Stimulated activated CD4-positive, alpha-beta T cell treated with anti-CD3 and anti-CD28 coated beads, Interleukin-15, amount 100 ng/mL, for 1 hour (primary cell): ENCODE data around the gene METAP2.
"Not testable (repeated sequence)": the region's sequence is repeated elsewhere in the genome, so short reads cannot be mapped to it uniquely, and the experiment has no call there.

Experiments used
- DNase-seq, 2 donors: peaks; one replicate each; pipeline ENCODE4 v3.0.0-alpha.2; 2020; ENCODE audit warnings: low read depth in 1 of 2, low spot score in 1 of 2

METAP2 gene

DNA sequence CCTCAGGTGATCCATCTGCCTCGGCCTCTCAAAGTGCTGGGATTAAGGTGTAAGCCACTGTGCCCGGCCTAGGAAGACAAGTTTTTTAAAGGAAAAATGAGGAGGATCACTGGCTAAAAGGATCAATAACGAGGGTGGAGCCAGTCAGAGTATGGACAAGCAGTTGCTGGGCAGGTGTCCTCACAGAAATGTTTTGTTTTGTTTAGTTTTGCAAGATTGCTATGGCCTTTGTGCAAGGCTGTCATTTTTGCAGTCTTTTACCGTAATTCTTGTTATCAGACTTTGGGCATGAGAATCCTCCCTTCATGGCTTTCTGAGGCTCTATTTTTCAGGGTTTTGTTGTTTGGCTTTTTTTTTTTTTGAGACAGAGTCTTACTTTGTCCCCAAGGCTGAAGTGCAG is 11.9 kb upstream of the METAP2 start:
- no peak for DNase-seq

DNA sequence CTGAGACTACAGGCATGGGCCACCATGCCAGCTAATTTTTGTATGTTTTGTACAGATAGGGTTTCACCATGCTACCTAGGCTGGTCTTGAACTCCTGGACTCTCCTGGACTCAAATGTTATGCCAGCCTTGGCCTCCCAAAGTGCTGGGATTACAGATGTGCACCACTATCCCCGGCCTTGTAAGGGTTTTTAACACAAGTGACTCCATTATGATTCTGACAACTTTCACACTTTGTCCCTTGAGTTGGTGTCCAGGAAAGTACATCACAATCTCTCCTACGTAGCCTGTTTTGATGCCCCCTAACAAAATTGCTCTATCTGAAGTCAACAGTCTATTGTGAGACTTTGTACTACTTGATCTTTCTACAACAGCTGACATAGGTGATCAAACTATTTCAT is 11.4 kb upstream of the METAP2 start:
- DNase-seq: no peak

DNA sequence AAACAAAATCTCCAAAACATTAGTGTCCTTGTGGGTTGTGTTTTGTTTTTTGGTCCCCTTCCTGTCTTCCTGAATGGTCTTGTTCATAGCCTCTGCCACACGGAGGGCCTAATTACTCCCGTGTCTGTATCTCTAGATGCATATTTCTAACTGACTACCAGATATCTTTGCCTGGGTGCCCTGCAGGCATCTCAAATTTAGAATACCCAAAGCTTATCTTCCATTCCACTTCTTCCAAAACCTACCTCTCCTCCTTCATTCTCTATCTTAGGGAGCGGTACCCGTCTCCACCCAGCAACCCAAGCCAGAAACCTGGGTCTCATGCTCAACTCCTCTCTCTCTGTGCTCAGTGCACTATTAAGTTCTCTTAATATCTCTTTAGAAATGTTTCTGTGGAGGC is 10.9 kb upstream of the METAP2 start:
- no peak for DNase-seq

DNA sequence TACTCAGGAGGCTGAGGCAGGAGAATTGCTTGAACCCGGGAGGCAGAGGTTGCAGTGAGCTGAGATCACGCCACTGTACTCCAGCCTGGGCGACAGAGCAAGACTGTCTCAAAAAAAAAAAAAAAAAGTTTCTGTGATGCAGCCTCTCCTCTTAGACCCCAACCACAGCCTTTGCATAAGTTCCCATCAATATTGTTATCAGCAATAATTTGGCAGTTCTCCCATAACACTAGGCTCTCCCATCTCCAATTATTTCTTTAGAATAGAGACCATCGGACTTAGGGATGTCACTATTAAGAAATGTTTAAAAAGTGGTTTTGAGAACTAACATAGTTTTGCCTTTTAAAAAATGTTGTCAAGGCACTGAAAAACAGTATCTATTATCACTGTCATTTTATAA is 10.2 kb upstream of the METAP2 start:
- not testable (repeated sequence) for DNase-seq

DNA sequence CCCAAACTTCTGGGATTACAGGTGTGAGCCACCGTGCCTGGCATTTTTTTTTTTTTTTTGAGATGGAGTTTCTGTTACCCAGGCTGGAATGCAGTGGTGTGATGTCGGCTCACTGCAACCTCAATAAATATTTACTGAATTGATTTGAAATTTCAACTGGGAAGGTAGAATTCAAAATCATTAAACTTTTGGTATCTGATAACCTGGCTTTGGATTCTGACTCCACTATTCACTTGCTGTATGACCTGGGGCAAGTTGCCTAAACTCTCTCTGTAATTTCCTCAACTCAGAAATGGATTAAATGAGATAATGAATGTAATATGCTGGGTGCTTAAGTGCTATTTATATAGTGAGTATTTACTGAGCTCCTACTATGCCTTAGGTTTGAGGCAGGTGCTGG is 8.7 kb upstream of the METAP2 start:
- DNase-seq: no peak

DNA sequence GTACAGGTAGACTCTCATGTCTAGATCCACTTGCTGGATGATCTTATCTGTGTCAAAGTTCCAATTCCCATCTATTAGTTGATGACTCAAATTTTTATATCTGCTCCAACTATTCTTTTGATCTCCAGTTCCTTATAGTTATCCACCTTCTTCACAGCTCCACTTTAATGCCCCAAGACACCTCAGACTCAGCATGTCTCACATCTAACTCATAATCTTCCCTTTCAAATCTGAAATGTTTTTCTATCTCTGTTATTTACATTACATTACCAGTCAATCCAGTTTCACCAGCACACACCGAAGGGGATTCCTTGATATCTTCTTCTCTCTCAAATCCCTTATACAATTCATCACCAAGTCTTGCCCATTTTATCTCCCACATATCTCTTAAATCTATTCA is 3.7 kb upstream of the METAP2 start:
- DNase-seq: no peak

DNA sequence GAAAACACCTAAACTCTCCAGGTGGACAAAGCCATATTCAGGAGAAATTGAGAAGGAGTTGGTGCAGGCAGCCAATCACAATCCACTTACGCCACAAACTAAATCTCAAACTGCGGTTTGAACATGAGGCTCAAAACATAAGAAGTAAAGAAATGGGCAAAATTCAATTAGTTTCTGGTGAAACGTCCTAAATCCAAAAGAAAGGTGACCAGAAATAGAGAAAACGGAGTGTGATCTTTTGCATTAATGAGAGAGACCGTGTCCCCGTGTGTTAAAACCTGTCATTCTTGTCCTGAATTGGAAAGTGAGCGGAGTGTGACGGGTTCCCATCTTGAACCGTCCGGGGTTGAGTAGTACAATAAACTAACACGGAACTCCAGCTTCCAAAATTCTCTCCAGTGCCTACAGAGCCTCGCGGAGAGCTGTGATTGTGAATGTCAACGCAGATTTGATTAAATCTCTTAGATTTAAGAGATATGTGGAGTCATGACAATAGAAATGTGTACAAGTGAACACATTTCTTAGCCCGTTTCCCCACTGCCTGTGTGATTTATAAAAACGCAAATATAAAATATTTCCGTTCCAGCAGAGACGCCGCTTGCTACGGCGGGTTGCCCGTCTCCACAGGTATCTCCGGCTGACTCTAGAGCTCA is 595 bp upstream of the METAP2 start:
- peak in 1 of 2 donors; percentile 8 for DNase-seq

DNA sequence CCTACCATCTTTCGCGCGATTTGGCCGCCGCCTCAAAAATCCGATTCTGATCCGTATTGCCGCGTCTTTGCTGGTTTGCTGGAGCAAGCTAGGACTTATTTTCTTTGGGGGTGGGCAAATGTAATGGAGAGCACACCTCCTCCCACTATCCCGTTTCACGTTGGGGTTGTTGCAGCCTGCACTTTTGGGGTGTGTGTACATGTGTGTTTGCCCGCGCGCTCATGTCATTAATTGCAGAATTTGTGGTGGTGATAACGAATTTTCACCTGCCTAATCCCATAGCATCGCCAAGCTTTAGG is 657 bp downstream of the METAP2 start:
- DNase-seq: no peak

DNA sequence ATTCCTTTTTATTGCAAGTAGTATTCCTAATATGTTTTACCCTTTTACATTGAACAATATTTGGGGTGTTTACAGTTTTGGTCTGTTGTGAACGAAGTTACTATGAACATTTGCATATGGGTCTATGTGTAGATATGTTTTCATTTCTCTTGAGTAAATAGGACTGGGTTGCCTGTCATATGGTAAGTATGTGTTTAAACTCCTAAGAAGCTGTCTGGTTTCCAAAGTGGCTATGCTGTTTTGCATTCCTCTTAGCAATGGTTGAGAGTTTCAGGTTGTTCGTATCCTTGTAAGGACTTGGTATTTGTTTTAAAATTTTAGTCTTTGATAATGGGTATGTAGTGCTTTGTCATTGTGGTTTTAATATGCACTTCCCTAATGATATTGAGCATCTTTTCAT is 6.3 kb downstream of the METAP2 start:
- no peak for DNase-seq

DNA sequence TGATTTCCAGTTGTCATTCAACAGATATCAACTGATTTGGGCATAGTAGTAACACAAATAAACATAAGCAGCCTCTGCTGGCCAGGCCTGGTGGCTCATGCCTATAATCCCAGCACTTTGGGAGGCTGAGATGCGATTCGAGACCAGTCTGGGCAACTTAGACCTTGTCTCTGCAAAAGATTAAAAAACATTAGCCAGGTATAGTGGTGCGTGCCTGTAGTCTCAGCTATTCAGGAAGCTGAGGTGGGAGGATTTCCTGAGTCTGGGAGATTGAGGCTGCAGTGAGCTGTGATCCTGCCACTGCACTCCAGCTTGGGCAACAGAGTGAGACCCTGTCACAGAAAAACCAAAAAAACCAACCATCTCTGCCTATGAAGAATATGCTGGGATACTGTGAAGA is 7.1 kb downstream of the METAP2 start:
- DNase-seq: no peak

DNA sequence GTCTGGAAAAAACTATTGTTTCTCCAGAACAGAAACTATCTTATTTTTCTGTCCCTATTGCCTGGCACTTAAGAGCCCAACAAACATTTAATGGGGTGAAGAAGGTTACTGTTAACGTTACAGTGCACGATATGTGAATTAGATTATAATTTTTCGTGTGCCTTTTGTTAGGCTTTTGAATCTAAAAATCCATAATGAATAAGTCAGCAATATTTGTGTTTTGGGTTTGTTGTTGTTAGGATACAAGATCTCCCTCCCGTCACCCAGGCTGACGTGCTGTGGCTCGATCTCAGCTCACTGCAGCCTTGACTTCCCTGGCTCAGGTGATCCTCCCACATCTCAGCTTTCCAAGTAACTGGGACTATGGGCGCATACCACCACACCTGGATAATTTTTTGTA is 7.9 kb downstream of the METAP2 start:
- no peak for DNase-seq

DNA sequence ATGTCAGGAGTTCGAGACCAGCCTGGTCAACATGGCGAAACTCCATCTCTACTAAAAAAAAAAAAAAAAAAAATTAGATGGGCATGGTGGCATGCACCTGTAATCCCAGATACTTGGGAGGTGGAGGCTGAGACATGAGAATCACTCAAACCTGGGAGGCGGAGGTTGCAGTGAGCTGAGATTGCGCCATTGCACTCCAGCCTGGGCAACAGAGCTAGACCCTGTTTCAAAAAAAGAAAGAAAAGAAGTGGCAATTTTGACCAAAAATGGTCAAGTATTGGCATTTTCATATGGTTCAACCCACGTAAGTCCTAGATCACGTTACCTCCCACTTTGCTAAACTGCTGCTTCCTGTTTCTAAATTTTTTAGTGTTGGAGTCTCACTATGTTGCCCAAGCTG is 8.6 kb downstream of the METAP2 start:
- DNase-seq: not testable (repeated sequence)

DNA sequence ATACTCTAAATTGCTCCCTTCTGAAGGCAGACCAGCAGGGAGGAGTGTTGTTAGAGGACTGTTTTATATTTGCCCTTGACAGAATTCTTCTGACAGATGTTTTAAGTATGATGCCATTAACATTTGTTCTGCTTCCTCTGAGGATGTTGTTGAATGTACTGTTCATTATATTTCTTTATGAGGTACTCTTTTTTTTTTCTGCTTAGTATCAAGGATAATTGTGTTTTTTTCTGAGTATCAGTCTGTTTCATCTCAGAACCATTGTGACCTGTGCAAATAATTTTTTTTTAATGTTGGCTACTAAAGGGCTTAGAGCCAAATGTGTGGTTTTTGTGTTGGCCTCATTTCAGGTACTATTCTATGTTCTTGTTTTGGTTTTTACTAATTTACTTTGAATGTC is 10.6 kb downstream of the METAP2 start:
- DNase-seq: no peak

DNA sequence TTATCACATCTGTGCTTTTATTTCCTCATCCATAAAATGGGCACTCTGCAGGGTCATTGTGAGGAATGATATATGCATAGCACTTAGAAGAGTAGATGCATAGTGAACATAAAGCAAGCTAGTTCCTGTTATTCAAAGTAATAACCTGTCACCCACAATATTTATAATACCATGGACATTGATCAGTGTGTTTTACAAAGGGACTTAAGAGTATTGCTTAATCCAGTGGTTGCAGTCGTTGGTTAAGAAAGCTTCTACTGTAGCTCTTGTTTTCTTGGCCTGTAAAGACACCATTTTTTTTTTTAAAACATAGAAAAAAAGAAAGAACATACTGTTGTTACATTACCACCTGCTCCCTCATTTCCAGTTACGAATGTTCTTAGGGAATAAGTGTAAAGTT is 13.1 kb downstream of the METAP2 start:
- no peak for DNase-seq

DNA sequence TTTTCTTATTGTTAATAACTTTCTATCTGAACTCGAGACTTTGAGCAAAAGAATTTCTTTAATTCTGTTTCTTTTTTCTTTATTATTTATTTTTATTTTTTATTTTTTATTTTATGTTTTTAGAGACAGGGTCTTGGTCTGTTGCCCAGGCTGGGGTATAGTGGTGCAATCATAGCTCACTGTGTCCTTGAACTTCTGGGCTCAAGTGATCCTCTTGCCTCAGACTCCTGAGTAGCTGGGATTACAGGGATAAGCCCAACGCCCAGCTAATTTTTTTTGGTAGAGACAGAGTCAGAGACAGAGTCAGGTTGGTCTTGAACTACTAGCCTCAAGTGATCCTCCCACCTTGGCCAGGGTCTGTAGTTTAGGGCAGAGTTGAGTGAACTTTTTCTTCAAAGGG is 18.5 kb downstream of the METAP2 start:
- no peak for DNase-seq

DNA sequence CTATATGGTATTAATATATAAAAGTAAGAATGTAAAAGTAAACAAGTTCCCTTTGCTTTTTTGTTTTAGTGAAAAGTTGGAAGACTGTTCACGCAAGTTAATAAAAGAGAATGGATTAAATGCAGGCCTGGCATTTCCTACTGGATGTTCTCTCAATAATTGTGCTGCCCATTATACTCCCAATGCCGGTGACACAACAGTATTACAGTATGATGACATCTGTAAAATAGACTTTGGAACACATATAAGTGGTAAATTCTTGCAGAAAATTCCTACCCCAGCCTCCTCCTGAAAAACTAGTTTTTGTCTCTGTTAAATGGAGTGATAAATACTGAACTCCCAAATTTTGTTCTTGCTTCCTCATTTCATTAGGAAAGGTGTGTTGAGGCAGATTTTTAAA is 20.9 kb downstream of the METAP2 start:
- DNase-seq: no peak

DNA sequence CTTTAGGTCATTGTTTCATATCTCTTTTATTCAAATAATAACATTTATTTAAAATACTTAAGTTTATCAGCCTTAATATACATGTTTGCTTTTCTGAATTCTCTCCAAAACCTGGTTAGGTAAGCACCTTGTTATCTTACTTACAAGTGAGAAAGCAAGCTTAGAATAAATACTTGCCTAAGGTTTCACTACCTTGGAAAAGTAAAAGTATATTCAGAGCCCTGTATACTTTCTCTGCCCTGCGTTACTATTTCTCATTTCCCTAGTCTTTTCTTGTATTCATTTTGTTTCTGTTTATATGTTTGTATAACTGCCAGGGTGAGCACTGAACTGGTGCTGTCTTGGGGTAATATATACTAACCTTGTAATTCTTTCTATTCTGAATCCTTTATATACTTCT is 21.5 kb downstream of the METAP2 start:
- DNase-seq: no peak

DNA sequence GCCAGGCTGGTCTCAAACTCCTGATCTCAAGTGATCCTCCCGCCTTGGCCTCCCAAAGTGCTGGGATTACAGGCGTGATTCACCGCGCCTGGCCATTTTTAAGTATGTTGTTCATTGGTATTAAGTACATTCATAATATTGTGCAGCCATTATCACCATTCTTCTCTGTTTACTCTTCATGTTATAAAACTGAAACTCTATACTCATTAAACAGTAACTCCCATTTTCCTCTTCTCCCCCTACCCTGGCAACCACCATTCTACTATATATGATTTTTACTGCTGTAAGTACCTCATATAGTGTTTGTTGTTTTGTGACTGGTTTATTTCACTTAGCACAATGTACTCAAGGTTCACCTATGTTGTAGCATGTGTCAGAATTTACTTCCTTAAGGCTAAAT is 23.1 kb downstream of the METAP2 start:
- no peak for DNase-seq

DNA sequence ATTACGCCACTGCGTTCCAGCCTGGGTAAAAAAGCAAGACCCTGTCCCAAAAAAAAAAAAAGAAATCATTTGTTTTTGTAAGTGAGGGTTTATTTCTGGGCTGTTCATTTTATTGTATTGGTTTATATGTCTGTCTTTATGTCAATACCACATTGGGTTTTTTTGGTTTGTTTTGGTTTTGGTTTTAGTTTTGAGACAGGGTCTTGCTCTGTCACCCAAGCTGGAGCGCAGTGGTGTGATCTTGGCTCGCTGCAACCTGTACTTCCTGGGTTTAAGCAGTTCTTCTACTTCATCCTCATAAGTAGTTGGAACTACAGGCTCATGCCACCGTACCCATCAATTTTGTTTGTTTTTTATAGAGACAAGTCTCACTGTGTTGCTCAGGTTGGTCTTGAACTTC is 25.0 kb downstream of the METAP2 start:
- DNase-seq: no peak

DNA sequence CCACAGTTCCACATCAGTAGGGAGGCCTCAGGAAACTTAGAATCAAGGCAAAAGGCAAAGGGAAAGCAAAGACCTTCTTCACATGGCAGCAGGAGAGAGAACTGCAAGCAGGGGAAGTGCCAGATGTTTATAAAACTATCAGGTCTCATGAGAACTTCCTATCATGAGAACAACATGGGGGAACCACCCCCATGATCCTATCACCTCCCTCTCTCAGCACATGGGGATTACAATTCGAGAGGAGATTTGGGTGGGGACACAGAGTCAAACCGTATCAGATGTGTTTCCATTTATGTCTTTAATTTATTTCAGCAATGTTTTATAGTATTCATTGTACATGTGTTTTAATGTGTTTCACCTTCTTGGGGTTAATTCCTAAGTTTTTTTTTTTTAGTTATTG is 25.8 kb downstream of the METAP2 start:
- no peak for DNase-seq

DNA sequence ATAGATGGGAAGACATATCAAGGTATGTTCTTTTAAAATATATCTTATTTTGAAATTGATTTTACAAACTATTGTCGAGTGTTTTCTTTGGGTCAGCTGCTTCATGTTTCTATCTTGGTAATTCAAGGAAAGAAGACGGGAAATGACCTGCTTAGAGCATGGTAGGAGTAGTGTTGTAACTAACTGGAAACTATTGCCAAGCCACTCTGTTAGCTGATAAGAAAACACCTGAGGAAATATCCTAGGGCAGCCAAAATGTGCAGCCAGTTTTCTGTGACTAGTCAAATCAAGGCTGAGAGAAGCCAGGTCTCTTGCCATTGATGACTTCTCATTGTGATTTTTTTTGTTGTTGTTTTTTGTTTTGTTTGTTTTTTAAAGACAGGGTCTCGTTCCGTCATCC is 30.2 kb downstream of the METAP2 start:
- no peak for DNase-seq

DNA sequence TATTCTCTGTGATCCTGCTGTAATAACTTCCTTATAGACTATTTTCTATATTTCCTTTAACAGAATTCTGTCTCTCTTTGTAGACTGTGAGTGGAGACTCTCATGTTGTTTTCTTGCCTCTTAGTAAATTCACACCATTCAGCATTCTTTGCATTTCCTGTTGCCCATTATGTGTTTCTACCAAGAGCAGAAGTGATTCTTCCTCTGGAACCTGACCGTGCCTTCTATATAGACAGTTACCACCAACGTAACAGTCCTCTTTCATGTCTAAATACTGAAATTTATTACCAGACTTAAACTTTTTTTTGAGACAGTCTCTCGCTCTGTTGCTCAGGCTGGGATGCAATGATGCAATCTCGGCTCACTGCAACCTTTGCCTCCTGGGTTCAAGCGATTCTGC is 31.1 kb downstream of the METAP2 start:
- DNase-seq: no peak

DNA sequence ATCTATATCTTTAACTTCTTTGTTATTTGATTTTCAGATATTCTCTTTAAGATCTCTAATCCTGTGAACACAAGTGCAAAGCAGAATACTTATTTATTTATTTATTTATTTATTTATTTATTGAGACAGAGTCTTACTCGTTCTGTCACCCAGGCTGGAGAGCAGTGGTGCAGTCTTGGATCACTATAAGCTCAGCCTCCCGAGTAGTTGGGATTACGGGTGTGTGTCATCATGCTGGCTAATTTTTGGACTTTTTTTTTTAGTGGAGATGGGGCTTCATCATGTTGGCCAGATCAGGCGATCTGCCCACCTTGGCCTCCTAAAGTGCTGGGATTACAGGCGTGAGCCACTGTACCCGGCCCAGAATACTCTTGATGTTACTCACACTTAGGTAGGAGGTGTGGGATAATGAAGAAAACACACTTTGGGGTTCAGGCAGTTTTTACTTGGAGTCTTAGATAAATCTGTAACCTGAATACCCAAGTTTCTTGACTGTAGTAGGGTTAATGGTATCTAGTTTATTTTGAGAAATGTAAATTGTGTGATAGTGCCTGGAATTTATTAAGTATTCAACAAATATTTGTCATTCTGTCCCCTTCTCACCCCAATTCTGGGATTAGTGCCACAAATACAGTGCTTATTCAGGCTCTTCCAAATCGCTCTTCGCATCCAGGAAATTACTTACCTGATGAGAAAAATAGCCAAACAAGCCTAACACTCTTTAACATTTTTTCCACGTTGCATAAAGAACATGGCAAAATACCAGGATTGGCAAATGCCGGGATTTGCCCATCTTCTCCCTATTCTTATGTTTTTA is 33.0 kb downstream of the METAP2 start:
- no peak for DNase-seq
